ENCODE results near the gene TUBA4B. TPM values are rescaled to one million over a fixed set of nuclear protein-coding genes. Genes with fewer than 3 reads are reported as not detected.
A peak's percentile ranks its signal among the peaks of the same experiment; 100 is the strongest.

Gene TUBA4B
- total RNA-seq, 1 donor from 2014 or later = not detected

DNA sequence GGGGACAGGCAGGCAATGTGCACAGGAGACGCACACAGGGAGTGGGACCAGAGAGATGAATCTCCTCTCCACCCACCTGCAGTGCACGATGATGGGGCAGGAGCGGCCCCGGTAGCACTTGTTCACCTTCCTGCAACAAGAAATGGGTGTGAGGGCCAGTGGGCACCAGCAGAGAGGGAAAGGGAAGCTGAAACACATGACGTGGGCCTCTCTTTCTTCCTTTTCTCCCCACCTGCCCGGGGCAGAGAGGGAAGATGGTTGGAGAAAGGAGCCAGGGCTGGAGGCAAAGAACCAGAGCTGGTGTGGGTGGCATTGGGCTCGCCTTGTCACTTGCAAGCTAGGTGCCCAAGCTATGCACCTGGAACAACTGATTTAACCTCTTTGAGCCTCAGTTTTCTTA, 38.4 kb downstream of the TUBA4B start:
- Mint-ChIP-seq H3K9me3 (ENCODE audit: unreplicated experiment) (peaks cover 4% of the 10 kb centered on the region), H3K36me3 (ENCODE audit: low read depth, unreplicated experiment) (peaks cover 4% of the 10 kb centered on the region), H3K4me3 (ENCODE audit: unreplicated experiment) (no peak overlapping the region), H3K27me3 (ENCODE audit: unreplicated experiment) (peaks cover 7% of the 10 kb centered on the region), H3K4me1 (ENCODE audit: unreplicated experiment) (peaks cover 6% of the 10 kb centered on the region), H3K27ac (ENCODE audit: unreplicated experiment) (no peak overlapping the region)
- DNase-seq (ENCODE audit: low spot score) = no peak
- TF ChIP-seq, protein P1, sequence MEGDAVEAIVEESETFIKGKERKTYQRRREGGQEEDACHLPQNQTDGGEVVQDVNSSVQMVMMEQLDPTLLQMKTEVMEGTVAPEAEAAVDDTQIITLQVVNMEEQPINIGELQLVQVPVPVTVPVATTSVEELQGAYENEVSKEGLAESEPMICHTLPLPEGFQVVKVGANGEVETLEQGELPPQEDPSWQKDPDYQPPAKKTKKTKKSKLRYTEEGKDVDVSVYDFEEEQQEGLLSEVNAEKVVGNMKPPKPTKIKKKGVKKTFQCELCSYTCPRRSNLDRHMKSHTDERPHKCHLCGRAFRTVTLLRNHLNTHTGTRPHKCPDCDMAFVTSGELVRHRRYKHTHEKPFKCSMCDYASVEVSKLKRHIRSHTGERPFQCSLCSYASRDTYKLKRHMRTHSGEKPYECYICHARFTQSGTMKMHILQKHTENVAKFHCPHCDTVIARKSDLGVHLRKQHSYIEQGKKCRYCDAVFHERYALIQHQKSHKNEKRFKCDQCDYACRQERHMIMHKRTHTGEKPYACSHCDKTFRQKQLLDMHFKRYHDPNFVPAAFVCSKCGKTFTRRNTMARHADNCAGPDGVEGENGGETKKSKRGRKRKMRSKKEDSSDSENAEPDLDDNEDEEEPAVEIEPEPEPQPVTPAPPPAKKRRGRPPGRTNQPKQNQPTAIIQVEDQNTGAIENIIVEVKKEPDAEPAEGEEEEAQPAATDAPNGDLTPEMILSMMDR (IDR thresholded peaks at IDR 0.05; ENCODE audit: unreplicated experiment) = no peak

DNA sequence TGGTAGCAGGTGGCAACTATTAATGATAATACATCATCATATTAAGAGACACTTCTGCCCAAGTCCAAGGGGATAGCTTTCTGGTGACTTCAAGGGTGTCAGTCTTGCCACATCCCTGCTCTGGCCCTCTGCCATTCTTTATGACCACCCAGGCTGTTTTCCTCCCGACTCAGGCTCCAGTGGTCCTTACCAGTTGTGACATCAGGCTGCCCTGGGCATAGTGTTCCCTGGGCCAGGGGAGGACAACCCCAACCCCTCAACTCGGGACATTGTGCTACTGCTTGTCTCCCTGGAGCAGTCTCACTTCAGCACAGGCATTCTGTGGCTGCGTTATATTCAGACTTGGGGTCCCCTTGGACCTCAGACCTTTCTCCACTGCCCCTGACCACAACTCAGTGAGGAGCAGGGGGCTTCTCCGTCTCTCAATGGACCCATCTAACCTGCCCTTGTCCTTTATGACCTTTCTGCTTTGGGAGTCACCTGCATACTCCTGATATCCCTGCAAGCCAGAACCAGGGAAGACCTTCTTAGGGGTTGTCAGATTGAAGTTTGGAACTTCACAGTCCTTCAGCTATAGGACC, 39.0 kb downstream of the TUBA4B start:
- TF ChIP-seq, protein P1 (IDR thresholded peaks at IDR 0.05; ENCODE audit: unreplicated experiment) = no peak
- H3K4me1 Mint-ChIP-seq (ENCODE audit: unreplicated experiment) = peaks cover 6% of the 10 kb centered on the region
- no peak overlapping the region for H3K27ac Mint-ChIP-seq (ENCODE audit: unreplicated experiment)

DNA sequence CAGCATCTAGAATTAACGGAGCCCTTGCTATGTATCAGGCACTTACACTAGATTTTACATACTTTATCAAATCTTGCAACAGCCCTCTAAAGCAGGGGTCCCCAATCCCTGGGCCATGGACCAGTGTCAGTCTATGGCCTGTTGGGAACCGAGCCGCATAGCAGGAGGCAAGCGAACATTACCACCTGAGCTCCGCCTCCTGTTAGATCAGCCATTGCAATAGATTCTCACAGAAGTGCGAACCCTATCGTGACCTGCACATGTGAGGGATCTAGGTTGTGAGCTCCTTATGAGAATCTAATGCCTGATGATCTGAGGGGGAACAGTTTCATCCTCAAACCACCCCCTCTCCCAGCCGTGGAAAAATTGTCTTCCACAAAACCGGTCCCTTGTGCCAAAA, 39.6 kb downstream of the TUBA4B start:
- TF ChIP-seq, protein P1 (IDR thresholded peaks at IDR 0.05; ENCODE audit: unreplicated experiment) = no peak
- no peak for DNase-seq (ENCODE audit: low spot score)
- no peak overlapping the region for H3K4me3 Mint-ChIP-seq (ENCODE audit: unreplicated experiment)
- no peak overlapping the region for H3K27ac Mint-ChIP-seq (ENCODE audit: unreplicated experiment)
- peaks cover 6% of the 10 kb centered on the region for H3K4me1 Mint-ChIP-seq (ENCODE audit: unreplicated experiment)
- peaks cover 4% of the 10 kb centered on the region for H3K36me3 Mint-ChIP-seq (ENCODE audit: low read depth, unreplicated experiment)
- peaks cover 4% of the 10 kb centered on the region for H3K9me3 Mint-ChIP-seq (ENCODE audit: unreplicated experiment)
- peaks cover 5% of the 10 kb centered on the region for H3K27me3 Mint-ChIP-seq (ENCODE audit: unreplicated experiment)

More for the DNA sequence above, 39.0 kb downstream of the TUBA4B start:
- H3K27me3 Mint-ChIP-seq (ENCODE audit: unreplicated experiment) = peaks cover 4% of the 10 kb centered on the region
- DNase-seq (ENCODE audit: low spot score) = no peak
- peaks cover 4% of the 10 kb centered on the region for H3K36me3 Mint-ChIP-seq (ENCODE audit: low read depth, unreplicated experiment)
- no peak overlapping the region for H3K4me3 Mint-ChIP-seq (ENCODE audit: unreplicated experiment)
- peaks cover 4% of the 10 kb centered on the region for H3K9me3 Mint-ChIP-seq (ENCODE audit: unreplicated experiment)

DNA sequence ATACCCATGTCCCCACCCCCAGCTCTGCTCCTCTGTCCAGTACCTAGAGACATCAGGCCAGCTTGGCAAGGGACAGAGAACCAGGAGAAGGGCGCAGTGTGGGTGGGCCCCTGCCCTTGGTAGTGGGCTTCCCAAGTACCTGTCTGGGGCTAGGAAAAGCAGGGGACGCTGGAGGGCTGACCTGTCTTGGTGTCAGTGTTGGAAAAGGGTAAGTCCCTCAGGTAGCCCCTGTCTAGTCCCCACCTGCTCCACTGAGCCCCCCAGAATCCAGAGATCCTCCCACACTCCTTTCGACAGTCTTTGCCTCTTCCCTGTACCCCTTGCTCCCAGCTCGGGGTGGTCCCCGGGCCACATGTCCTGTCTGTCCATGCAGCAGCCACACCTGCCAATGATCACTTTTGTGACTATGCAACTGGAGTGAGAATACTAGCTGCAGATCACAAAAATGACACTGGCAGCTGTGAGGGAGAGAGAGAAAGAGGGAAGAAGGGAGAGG, 40.7 kb downstream of the TUBA4B start:
- Mint-ChIP-seq H3K4me1 (ENCODE audit: unreplicated experiment) (peaks cover 6% of the 10 kb centered on the region), H3K4me3 (ENCODE audit: unreplicated experiment) (peak overlapping the region; percentile 90), H3K9me3 (ENCODE audit: unreplicated experiment) (peaks cover 4% of the 10 kb centered on the region), H3K36me3 (ENCODE audit: low read depth, unreplicated experiment) (peaks cover 4% of the 10 kb centered on the region), H3K27me3 (ENCODE audit: unreplicated experiment) (peaks cover 8% of the 10 kb centered on the region), H3K27ac (ENCODE audit: unreplicated experiment) (no peak overlapping the region)
- DNase-seq (ENCODE audit: low spot score) = no peak
- TF ChIP-seq, protein P1 (IDR thresholded peaks at IDR 0.05; ENCODE audit: unreplicated experiment) = no peak

All from endothelial cell (in vitro differentiated cells).